GM10266 (cell line): Measurements from ENCODE around the gene RFC3.

Source experiments
- DNase-seq: peaks from one replicate; pipeline ENCODE4 v3.0.0; 2012; ENCODE audit errors: extremely low spot score
- TF ChIP-seq, protein P1 (sequence below): IDR thresholded peaks from 2 replicates; pipeline ENCODE4 v1.5.1; 2012; ENCODE audit warnings: mild to moderate bottlenecking, low read depth; ENCODE audit not compliant: control insufficient read depth, insufficient read depth; ENCODE audit errors: missing control alignments

The RFC3 gene

GRCh38 chr13:33784738-33785137 is 33.2 kb upstream of the RFC3 start:
- TF ChIP-seq, protein P1, sequence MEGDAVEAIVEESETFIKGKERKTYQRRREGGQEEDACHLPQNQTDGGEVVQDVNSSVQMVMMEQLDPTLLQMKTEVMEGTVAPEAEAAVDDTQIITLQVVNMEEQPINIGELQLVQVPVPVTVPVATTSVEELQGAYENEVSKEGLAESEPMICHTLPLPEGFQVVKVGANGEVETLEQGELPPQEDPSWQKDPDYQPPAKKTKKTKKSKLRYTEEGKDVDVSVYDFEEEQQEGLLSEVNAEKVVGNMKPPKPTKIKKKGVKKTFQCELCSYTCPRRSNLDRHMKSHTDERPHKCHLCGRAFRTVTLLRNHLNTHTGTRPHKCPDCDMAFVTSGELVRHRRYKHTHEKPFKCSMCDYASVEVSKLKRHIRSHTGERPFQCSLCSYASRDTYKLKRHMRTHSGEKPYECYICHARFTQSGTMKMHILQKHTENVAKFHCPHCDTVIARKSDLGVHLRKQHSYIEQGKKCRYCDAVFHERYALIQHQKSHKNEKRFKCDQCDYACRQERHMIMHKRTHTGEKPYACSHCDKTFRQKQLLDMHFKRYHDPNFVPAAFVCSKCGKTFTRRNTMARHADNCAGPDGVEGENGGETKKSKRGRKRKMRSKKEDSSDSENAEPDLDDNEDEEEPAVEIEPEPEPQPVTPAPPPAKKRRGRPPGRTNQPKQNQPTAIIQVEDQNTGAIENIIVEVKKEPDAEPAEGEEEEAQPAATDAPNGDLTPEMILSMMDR, result no peak
- DNase-seq, result no peak

- DNase-seq, result no peak
Measured at GRCh38 chr13:33785384-33785783, 32.6 kb upstream of the RFC3 start.

DNA sequence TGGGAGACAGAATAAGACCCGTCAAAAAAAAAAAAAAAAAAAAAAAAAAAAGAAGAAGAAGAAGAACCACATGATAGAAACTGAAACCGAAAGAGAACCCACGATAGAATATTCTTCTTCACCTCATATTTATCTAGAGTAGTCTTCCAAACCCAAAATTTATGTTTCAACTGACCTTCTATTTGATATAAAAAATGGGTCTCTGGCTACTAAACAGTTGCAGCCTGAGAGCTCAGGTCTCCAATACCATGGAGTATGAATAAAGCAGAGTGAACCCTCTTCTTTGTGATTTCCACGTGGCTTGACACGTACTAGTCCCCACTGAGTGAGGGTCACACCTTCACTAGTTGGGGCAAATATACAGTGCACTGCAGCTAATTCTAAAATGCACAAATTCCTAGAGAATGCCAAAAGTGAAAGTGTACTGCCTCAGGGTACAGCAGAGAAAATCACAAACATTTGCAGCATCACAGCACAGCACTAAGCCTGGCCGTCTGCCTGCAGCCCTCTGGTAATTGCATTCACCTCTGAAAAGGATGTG is 30.8 kb upstream of the RFC3 start:
- peak; percentile 13 for DNase-seq
- TF ChIP-seq, protein P1, result no peak

More at GRCh38 chr13:33785384-33785783, 32.6 kb upstream of the RFC3 start:
- TF ChIP-seq, protein P1, result no peak

DNA sequence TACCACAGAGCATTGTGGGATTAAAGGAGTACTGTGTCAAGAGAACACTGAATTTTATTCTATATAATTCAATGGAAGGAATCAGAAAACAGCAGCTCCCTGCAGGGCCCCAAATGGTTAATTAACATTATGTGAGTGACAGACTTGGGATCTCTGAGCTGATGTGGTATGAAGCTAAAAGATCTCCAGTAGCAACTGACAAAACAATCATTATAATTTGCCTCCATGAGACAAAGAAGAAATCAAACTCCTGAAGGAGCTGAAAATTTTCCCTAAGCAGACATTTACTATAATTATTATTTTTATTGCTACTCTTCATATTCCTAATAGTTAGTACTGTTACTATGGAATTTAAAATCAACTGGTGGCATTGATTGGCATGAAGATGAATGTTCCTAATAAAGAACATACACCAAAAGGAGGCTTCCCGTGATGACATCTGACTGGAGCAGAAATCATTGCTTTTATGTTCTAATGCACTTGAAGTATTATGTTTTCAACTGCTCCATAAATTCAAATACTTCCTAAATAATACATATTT is 28.8 kb upstream of the RFC3 start:
- DNase-seq, result no peak
- TF ChIP-seq, protein P1, result no peak

DNA sequence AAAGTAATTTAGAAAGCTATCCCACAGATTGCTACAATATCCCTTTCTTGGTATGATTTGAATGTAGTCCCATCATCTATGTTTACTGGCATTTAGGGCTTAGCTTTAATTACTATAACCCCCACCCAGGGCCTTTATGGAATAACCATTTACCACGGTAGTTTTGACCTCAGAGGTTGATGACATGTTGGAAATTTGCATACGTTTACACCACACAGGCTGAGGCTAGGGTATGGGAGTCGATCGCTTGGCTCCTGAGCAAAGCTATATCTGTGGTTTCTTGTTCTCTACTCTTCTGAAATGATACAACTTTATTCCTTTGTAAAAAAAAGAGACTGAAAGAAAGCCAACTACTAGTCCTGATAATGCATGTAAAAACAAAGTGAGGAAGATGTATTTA is 28.2 kb upstream of the RFC3 start:
- TF ChIP-seq, protein P1, result no peak
- no peak for DNase-seq

GRCh38 chr13:33793726-33794125 is 24.2 kb upstream of the RFC3 start:
- no peak for DNase-seq
- TF ChIP-seq, protein P1, result no peak

DNA sequence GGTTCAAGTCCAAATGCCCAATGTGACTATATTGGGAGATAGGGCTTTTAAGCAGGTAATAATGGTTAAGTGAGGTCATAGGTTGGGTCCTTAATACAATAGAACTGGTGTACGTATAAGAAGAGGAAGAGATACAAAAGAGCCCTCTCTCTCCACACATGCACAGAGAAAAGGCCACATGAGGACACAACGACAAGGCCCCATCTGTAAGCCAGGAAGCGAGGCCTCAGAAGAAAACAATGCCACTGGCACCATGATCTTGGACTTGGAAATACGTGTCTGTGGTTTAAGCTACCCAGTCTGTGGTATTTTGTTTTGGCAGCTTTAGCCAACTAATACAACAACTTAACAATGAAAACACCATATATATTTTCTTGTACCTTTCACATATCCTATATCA is 23.4 kb upstream of the RFC3 start:
- TF ChIP-seq, protein P1, result no peak
- DNase-seq, result no peak
